K562 (cell line): ENCODE results near the gene NME2. TPM values are rescaled to one million over a fixed set of nuclear protein-coding genes. Genes with fewer than 3 reads are reported as not detected.

Experiments
- BMI1 ChIP-seq: fragments of 150-350 bp; IDR thresholded peaks from 2 replicates; pipeline ENCODE4 v1.6.1; 2014; ENCODE audit warnings: low read length
- ESRRA ChIP-seq: fragments of 450-650 bp; IDR thresholded peaks from 2 replicates; pipeline ENCODE4 v1.6.1; 2014; ENCODE audit warnings: low read depth, mild to moderate bottlenecking, moderate library complexity, borderline replicate concordance
- JUND ChIP-seq, 2 experiments: IDR thresholded peaks; 2 replicates in 1 of 2; 3 replicates in 1 of 2; pipeline ENCODE4 v1.6.1; 2011; ENCODE audit warnings: borderline replicate concordance in 2 of 2, low read depth in 2 of 2, low read length in 2 of 2, improper control_type of control experiment in 1 of 2, missing biosample characterization in 1 of 2, missing genetic modification characterization in 1 of 2, missing genetic modification reagents in 1 of 2
- KAT7 ChIP-seq: sonication (generic); formaldehyde crosslinking; IDR thresholded peaks from 2 replicates; pipeline ENCODE4 v1.8.0; 2022; ENCODE audit warnings: missing genetic modification reagents, mild to moderate bottlenecking, borderline replicate concordance
- RBM15 ChIP-seq: fragments of 200-400 bp; formaldehyde crosslinking; IDR thresholded peaks from 2 replicates; pipeline ENCODE4 v1.6.1; 2018; ENCODE audit warnings: mild to moderate bottlenecking, low read length, moderate library complexity; ENCODE audit not compliant: insufficient read depth
- SAFB ChIP-seq: fragments of 200-400 bp; formaldehyde crosslinking; IDR thresholded peaks from 2 replicates; pipeline ENCODE4 v1.6.1; 2017; ENCODE audit warnings: low read depth, low read length, borderline replicate concordance
- SREBF1 ChIP-seq: fragments of 150-350 bp; IDR thresholded peaks from 2 replicates; pipeline ENCODE4 v1.6.1; 2014; ENCODE audit warnings: antibody characterized with exemption, low read depth, low read length, borderline replicate concordance
- TEAD4 ChIP-seq, 2 experiments: sonication (generic) in 1 of 2; formaldehyde crosslinking in 1 of 2; IDR thresholded peaks; 2 replicates each; pipeline versions ENCODE4 v1.6.1 to v1.8.0; 2012 to 2022; ENCODE audit warnings: borderline replicate concordance in 1 of 2, inconsistent platforms in 1 of 2, low read length in 1 of 2, mild to moderate bottlenecking in 1 of 2, missing genetic modification reagents in 1 of 2
- ZFP1 ChIP-seq: fragments of 450-650 bp; formaldehyde crosslinking; IDR thresholded peaks from 2 replicates; pipeline ENCODE4 v1.4.0; 2020; ENCODE audit warnings: mild to moderate bottlenecking, mixed read lengths
- ZNF316 ChIP-seq: fragments of 450-650 bp; IDR thresholded peaks from 2 replicates; pipeline ENCODE4 v1.6.1; 2016
- polyA plus RNA-seq, 8 experiments: library from polyadenylated mRNA; depleted of rRNA in 4 of 8; stranded (reverse) in 5 of 8; unstranded in 3 of 8; fragments of >200 nt; fragmentation: Nextera tagmentation in 2 of 8; fragmentation: Illumina TruSeq in 1 of 8; extraction: Ambion mirVana in 2 of 8; extraction: Trizol in 1 of 8; gene quantifications; 2 replicates each; pipeline versions ENCODE4 v1.2.1 to v1.2.3, GENCODE V29; 2011 to 2014; ENCODE audit warnings: inconsistent platforms in 1 of 8, missing spikeins in 1 of 8
- total RNA-seq, 7 experiments: library from RNA; depleted of rRNA in 6 of 7; stranded (reverse); fragments of >200 nt in 6 of 7; fragmentation: Illumina TruSeq in 2 of 7; extraction: Trizol in 2 of 7; gene quantifications; 2 replicates each; pipeline versions ENCODE4 v1.2.1 to v1.2.3, GENCODE V29; 2011 to 2021; ENCODE audit warnings: low replicate concordance in 1 of 7
- TF ChIP-seq, protein P1 (sequence below): fragments of 450-650 bp; IDR thresholded peaks from 2 replicates; pipeline ENCODE4 v1.6.1; 2016; ENCODE audit warnings: borderline replicate concordance
- TF ChIP-seq, protein P2 (sequence below), 2 experiments: fragments of 450-650 bp in 1 of 2; sonication (generic) in 1 of 2; formaldehyde crosslinking in 1 of 2; IDR thresholded peaks; 2 replicates each; pipeline versions ENCODE4 v1.7.1 to v1.9.0; 2016 to 2022; ENCODE audit warnings: inconsistent platforms in 1 of 2, mild to moderate bottlenecking in 1 of 2, missing genetic modification reagents in 1 of 2

NME2 gene
- total and polyA plus RNA-seq, 9 of the 15 experiments (the other 6 are each of a cell fraction or from before 2014, with no cell fraction given) = 684 to 1,202 (median 924) TPM

DNA sequence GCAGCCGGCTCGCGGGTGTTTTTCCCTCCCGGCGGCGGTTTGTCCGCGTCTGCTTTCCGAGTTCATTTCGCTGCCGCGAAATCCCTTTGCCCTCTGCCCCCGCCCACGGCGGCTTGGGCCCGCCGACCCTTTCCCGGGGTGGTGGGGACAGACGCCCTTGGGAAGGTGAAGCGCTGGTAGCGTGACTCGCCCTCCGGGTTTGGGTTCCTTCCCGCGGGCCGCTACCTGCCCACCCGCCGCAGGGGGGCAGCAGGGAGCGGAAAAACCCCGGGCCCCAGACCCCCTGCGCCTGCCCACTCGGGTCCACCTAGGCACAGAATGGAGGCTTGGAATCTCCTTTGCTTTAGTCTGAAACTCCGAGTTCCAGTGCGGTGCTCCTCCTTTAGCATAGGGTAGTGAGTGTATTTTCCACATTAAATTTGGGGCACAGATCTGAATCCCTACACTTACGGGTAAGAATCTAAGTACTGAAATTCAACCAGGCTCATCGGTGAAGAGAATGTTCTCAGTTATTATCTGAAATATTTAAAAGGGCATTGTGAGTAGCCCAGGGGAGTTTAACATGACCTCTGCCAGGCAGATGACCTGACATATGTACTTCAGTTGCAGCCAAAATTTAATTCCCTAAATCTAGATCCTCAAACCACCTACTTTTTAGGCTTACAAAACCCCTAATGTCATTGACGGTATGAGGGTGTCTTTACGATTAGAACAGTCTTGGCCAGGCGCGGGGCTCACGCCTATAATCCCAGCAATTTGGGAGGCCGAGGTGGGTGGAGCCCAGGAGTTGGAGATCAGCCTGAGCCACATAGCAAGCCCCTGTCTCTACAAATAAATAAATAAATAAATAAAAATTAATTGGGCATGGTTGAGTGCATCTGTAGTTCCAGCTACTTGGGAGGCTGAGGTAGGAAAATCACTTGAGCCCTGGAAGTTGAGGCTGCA, 1.0 kb downstream of the NME2 start (continued):
- TF ChIP-seq, protein P1, sequence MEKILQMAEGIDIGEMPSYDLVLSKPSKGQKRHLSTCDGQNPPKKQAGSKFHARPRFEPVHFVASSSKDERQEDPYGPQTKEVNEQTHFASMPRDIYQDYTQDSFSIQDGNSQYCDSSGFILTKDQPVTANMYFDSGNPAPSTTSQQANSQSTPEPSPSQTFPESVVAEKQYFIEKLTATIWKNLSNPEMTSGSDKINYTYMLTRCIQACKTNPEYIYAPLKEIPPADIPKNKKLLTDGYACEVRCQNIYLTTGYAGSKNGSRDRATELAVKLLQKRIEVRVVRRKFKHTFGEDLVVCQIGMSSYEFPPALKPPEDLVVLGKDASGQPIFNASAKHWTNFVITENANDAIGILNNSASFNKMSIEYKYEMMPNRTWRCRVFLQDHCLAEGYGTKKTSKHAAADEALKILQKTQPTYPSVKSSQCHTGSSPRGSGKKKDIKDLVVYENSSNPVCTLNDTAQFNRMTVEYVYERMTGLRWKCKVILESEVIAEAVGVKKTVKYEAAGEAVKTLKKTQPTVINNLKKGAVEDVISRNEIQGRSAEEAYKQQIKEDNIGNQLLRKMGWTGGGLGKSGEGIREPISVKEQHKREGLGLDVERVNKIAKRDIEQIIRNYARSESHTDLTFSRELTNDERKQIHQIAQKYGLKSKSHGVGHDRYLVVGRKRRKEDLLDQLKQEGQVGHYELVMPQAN = peak; percentile 69; the same call in 1 of the 2 replicates
- TF ChIP-seq TEAD4 (IDR thresholded peaks at IDR 0.05; ENCODE audit: low read length) (no peak), TEAD4 (CRISPR knock-in tag; IDR thresholded peaks at IDR 0.05; ENCODE audit: borderline replicate concordance) (no peak), ZFP1 (CRISPR knock-in tag) (no peak), JUND (IDR thresholded peaks at IDR 0.05; ENCODE audit: borderline replicate concordance, low read depth, low read length) (peak; percentile 23; the same call in 1 of the 2 replicates), JUND (tag; IDR thresholded peaks at IDR 0.05; ENCODE audit: borderline replicate concordance, low read depth, low read length) (no peak), ESRRA (peak; percentile 73), KAT7 (CRISPR knock-in tag) (peak; percentile 86), ZNF316 (no peak), SREBF1 (no peak), SAFB (peak; percentile 65; the same call in 1 of the 2 replicates), BMI1 (no peak), RBM15 (no peak)
- TF ChIP-seq, protein P2, sequence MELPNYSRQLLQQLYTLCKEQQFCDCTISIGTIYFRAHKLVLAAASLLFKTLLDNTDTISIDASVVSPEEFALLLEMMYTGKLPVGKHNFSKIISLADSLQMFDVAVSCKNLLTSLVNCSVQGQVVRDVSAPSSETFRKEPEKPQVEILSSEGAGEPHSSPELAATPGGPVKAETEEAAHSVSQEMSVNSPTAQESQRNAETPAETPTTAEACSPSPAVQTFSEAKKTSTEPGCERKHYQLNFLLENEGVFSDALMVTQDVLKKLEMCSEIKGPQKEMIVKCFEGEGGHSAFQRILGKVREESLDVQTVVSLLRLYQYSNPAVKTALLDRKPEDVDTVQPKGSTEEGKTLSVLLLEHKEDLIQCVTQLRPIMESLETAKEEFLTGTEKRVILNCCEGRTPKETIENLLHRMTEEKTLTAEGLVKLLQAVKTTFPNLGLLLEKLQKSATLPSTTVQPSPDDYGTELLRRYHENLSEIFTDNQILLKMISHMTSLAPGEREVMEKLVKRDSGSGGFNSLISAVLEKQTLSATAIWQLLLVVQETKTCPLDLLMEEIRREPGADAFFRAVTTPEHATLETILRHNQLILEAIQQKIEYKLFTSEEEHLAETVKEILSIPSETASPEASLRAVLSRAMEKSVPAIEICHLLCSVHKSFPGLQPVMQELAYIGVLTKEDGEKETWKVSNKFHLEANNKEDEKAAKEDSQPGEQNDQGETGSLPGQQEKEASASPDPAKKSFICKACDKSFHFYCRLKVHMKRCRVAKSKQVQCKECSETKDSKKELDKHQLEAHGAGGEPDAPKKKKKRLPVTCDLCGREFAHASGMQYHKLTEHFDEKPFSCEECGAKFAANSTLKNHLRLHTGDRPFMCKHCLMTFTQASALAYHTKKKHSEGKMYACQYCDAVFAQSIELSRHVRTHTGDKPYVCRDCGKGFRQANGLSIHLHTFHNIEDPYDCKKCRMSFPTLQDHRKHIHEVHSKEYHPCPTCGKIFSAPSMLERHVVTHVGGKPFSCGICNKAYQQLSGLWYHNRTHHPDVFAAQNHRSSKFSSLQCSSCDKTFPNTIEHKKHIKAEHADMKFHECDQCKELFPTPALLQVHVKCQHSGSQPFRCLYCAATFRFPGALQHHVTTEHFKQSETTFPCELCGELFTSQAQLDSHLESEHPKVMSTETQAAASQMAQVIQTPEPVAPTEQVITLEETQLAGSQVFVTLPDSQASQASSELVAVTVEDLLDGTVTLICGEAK (IDR thresholded peaks at IDR 0.05) = 0 out of 2 replicates have a peak, but pooled peaks have one; percentile 11
- TF ChIP-seq, protein P2 (CRISPR knock-in tag; IDR thresholded peaks at IDR 0.05) = no peak
